Tibial nerve (tissue), 3 donors: ENCODE data around the gene SLC12A9.

Source experiments
- POLR2A ChIP-seq, 2 donors: fragments of 450-650 bp; IDR thresholded peaks; one replicate each; pipeline ENCODE4 v1.6.1; 2017; ENCODE audit warnings: antibody characterized with exemption in 2 of 2, mild to moderate bottlenecking in 2 of 2, moderate library complexity in 2 of 2
- TF ChIP-seq, protein P1 (sequence below), 5 experiments: fragments of 200-600 bp in 3 of 5; fragments of 450-650 bp in 2 of 5; sonication (generic) in 3 of 5; IDR thresholded peaks; one replicate each; pipeline ENCODE4 v1.5.1; 2016 to 2019; ENCODE audit warnings: antibody characterized with exemption in 5 of 5, mild to moderate bottlenecking in 3 of 5, moderate library complexity in 2 of 5

DNA sequence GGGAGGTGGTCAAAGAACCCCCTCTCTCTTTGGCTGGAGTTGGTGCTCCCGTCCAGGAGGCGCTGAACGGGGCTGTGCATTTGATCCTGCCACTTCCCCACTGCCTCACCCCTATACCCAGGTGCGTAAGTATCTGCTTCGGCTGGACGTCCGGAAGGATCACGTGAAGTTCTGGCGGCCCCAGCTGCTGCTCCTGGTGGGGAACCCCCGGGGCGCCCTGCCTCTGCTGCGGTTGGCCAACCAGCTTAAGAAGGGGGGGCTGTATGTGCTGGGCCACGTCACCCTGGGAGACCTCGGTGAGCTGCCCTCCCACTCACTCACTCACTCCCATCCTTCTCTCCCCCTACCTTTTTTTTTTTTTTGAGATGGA is 9.1 kb downstream of the SLC12A9 start:
- TF ChIP-seq, protein P1, sequence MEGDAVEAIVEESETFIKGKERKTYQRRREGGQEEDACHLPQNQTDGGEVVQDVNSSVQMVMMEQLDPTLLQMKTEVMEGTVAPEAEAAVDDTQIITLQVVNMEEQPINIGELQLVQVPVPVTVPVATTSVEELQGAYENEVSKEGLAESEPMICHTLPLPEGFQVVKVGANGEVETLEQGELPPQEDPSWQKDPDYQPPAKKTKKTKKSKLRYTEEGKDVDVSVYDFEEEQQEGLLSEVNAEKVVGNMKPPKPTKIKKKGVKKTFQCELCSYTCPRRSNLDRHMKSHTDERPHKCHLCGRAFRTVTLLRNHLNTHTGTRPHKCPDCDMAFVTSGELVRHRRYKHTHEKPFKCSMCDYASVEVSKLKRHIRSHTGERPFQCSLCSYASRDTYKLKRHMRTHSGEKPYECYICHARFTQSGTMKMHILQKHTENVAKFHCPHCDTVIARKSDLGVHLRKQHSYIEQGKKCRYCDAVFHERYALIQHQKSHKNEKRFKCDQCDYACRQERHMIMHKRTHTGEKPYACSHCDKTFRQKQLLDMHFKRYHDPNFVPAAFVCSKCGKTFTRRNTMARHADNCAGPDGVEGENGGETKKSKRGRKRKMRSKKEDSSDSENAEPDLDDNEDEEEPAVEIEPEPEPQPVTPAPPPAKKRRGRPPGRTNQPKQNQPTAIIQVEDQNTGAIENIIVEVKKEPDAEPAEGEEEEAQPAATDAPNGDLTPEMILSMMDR (IDR thresholded peaks at IDR 0.05): no peak
- TF ChIP-seq POLR2A (IDR thresholded peaks at IDR 0.05): no peak
